GM19463 (cell line): ENCODE measurements around the gene KSR1.
"Not testable (repeated sequence)": the region's sequence is repeated elsewhere in the genome, so short reads cannot be mapped to it uniquely, and the experiment has no call there.

ENCODE experiments used
- ATAC-seq: cut with Tn5 transposase; IDR thresholded peaks from one replicate; pipeline ENCODE4 v1.9.1; 2021; ENCODE audit warnings: mild to moderate bottlenecking, moderate library complexity; ENCODE audit not compliant: unreplicated experiment

The KSR1 gene

DNA sequence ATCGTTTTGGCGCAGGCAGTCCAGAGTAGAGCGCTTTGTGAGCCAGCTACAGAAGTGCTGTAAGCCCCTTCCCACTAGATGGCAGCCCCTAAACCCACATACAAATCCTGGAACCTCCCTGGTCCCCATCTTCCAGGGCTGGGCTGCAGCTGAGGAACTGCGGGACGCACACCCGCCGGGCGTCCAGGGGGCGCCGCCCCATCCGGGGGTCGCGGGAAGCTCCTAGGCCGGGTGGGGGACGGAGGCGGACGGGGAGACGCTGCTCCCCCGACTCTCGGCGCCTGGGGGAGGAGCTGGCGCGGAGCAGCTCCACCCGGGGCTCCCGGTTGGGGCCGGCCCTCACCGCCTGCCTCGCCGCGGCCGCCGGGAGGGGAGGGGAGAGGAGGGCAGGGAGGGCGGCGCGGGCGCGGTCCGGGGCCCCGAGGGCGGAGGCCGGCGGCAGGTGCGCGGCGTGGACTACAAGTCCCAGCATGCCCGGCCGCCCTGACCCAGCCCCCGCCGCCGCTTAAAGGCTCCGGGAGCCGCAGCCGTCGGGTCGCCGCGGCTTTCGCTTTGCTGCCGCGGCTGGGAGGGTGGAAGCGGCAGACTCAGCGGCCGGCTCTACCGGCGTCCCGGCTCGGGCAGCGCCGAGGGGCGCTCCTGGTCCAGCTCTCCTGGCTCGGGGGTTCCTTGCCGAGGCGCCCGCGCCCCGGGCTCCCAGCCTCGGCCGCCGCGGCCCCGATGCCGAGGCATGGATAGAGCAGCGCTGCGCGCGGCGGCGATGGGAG is at the start of gene KSR1:
TSS of gene KSR1 (plus strand) at position 535 of the 767 bp plus-strand sequence. CDS start at position 731, 196 bp downstream.
- ATAC-seq, result peak; percentile 89

DNA sequence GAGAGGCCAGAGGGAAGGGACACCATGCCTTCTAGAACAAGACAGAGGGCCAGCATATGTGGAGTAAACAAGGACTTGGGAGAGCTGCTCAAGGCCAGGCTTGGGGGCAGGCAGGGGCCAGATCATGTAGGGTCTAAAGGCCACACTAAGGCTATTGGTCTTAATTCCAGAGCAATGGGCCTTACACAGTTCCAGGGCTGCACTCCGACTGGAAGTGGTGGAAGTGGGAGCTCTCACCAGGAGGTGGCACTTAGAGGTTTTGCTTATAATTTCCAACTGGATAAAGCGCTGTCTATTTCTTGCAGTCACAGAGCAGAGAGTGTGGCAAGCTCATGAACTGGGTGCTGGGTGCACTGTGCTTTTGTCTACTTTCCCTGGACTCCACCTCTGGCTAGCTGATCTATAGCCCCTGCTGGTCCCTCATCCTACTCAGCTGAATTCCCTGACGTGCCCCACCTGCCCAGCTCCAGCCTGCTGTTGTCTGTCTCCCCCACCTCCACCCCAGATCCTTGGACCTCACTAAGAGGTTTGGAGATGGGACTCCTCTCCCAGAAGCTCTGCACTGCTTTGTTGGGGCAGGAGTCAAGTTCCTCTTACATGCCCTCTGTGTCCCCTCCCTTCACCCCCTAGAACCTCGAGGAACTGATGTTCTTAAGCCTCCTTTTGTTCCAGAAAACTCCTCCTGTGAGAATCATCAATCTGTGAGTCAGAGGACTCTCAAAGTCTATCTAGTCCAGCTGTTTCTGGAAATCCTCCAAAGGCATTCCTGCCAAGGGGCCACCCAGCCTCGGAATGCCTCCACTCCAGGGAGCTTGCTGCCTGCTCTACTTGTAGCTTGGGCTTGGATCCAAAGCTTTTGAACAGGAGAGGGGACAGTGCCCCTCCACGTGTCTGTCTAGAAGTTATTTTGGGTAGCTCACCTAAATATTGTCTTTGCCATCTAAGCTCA is 48.1 kb upstream of the KSR1 start:
- no peak for ATAC-seq

DNA sequence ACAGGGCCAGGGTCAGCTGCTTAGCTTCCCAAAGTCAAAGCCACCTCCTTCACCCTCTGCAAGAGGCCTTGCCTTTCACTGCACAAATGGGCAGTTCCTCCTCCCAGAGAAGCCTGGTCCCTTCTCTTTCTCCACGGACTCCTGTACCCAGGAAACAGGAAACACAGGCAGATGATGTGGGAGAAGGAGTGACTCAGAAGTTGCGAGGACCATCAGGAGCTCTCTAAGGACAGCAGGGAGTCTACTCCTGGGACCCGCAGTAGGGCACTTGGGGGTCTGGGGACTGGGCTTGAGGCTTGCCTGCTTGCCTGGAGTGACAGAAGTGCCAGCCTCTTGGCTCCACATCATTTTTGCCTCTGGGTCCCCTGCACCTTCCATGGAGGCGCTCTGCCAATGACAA is 47.4 kb upstream of the KSR1 start:
- ATAC-seq, result no peak

DNA sequence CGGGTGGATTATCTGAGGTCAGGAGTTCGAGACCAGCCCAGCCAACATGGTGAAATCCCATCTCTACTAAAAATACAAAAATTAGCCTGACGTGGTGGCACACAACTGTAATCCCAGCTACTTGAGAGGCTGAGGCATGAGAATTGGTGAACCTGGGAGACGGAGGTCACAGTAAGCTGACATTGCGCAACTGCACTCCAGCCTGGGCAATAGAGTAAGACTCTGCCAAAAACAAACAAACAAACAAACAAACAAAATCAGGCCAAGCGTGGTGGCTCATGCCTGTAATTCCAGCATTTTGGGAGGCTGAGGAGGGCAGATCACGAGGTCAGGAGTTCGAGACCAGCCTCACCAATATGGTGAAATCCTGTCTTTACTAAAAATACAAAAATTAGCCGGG is 44.1 kb upstream of the KSR1 start:
- not testable (repeated sequence) for ATAC-seq

DNA sequence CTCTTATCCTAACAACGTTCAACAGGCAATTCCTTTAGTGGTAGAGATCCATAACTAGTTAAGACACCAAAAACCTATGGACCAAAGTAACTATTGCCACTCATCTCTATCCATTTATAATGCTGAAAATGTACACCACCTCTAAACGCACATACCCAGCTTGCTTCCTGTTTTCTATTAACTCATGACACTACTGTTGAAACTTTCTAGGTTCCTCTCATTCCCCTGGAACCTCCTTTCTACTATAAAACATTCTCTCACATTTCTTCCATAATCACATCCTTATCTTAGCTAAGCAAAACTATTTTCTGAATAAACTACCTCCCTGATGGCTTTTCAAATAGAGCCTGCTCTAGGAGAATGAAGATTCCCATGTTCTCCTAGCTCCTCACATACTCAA is 42.9 kb upstream of the KSR1 start:
- ATAC-seq, result no peak

DNA sequence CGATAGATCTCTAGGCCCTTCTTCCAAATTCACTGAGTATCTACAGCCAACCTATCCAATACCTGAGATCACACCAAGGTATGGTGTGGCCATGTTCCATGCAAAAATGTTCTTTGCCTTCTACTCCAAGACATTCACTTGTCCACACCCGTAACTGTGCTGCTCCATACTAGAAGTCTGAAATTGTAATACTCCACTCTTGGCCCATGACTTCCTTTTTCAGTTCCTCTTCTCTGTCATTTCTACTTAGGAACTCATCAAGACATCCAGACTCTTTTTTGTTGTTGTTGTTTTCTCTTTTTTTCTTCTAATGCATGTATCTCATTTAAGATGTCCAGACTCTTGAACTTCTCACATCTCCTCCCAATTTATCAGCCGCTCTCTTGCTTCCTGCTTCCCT is 42.5 kb upstream of the KSR1 start:
- ATAC-seq, result no peak

DNA sequence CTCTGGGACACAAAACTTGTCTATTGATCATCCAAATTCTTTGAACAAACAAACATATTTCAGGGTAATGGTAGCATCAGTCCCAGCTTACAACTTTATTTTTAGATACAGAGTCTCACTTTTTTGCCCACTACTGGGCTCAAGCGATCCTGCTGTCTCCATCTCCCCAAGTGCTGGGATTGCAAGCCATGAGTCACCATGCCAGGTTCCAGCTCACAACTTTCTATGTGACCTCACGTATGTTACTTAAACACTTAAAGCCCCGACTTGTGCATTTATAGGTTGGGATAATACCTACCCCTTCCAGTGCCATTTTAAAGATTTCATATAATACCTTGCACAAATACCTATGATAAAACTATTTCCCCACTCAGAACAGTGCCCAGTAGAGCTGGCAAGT is 42.0 kb upstream of the KSR1 start:
- no peak for ATAC-seq

DNA sequence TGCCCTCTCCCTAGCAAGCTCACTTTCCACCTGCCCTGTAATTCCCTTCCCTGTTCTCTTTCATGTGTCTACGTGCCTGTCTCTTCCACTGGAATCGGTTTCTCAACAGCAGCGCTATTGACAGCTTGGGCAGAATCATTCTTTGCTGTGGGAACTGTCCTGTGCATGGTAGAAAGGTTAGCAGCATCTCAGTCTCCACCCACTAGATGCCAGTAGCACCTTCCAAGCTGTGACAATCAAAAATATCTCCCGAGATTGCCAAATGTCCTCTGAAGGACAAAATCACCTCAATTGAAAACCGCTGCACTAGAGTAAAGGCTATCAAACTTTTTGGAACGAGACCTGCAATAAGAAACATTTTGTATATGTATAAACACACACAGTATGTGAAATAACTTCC is 41.6 kb upstream of the KSR1 start:
- no peak for ATAC-seq

DNA sequence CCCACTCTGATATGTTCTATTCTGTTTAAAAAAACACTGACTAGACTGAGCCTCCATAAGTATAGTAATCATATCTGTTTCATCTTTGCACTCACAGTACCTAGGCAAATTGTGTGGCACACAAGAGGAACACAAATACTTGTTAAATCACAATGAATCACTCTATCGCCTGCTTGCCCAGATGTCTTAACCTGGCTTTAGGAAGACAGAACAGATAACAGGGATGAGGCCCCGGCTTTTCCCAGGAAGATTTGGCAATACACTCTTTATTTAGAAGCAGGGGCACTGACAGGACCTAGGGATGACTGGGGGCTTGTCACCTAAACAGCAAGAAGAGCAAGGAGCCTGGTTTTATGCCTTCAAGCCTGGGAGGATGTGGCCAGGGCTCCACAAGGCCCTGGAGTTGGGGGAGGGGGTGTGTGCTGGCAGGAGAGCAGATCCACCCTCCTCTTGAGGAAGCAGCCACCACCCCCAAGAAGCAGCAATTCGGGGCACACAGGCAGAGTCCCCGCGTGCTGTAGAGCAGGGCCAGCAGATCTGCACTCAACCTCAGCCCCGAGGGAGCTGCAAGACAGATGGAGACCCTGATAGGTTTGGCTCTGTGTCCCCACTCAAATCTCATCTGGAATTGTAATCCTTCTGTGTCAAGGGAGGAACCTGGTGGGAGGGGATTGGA is 41.0 kb upstream of the KSR1 start:
- ATAC-seq, result no peak

DNA sequence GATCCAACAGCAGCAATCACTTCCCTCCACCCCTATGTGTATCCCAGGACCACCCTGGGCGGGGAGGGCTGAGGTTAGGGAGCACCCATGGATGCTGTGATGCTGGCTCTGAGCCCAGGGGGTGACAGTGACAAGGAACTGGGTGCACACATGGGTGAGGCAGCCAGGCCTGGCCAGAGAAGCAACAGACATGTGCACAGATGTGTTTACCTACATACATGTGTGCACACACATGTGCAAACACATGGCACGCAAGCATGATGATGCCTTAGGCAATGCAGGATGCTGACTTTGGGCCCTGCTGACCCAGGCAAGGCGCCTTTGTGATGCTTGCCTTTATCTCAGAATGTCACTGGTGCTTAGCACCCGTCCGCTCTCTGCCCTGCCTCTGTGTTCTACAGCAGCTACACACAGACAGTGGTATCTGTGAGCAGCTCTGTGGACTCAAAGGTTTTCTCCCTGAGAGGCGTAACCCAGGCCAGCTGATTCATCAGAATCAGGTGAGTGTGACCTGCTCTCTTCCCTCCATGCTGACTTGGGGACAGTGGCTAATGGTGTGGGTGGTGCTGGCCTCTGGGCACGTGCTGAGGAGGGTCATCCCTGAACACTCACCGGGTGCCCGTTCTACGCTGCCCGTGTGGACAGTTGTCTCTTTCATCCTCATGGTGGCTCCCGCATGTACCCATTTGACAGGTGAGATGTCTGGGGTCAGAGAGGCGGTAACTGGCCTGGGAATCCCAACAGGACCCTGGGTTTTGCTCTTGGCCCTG is 38.5 kb upstream of the KSR1 start:
- no peak for ATAC-seq

DNA sequence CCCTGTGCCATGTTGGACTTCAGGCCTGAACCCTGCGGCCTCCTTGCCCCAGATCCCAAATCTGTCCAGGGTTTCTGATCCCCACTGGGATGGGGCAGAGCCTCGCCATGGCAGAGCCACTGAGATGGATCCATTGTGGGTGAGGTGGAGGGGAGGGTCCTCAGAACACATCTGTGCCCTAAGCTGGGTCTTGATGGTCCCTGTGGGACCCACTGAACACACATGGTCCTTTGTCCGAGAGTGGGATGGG is 38.0 kb upstream of the KSR1 start:
- ATAC-seq, result no peak

DNA sequence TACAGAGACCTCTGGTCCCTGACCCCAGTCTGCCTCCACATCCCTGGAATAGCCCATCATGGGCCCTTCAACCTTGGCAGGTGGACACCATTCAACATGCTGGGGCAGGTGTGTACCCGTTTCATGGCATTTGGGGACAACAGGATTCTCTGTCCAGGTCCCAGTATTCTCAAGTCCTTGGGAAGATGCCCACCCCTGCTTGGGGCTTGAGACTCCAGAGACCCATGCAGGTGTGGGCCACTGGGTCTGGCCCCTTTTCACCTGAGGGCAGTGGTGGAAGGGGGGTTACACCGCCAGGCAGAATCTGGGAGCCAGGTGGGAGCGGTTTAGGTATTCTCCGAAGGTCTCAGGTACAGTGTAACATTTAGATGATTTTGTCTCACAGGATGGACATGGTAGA is 37.1 kb upstream of the KSR1 start:
- ATAC-seq, result no peak

DNA sequence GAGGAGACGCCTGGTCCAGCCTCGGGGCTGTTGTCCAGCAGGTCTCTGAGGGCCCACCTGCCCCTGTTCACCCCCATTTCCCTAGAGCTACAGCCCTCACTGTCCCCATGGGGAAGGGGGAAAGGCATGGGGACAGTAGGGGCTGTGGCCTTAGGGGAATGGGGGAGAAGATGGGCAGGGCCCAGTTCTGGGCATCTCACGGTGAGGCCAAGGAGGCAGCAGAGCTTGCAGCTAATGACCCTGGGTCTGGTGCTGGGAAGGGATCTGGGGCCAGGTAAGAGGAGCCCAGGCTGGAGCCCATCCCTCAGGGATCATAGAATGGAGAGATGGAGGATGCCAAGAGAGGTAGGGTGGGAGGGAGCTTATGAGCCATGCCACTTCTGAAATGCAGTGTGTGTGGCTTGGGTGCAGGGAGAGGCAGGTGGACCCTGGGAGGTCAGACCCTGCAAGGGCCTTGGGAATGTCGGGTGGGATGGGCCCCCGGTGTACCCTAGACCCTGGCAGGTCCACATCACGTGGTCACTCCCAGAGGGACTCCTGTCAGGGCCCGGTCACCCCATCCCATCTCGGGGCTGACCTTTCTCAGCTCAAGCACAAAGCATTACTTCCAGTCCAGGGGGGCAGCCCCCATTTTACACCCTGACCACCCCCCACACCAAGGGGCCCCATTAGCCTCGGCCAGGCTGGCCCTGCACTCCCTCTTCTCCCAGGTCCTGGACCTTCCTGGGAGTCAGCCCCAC is 35.9 kb upstream of the KSR1 start:
- no peak for ATAC-seq

DNA sequence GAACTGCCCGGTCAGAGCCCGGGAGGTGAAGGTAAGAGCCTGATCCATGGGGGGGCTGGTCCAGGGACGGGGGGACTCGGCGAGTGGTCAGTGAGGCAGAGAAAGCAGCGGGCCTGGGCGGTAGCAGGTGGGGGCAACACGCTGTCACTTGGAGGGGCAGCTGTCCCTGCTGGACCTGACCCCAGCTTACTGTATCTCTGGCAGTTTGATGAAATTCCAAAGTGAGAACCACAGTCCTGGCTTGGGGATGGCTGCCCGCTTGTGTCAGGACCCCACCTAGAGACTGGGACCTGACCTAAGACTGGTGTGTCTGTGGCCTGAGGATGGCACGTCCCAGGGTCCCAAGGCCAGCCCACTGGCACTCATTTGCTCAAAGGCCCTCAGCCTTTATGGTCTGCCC is 35.1 kb upstream of the KSR1 start:
- ATAC-seq, result no peak

DNA sequence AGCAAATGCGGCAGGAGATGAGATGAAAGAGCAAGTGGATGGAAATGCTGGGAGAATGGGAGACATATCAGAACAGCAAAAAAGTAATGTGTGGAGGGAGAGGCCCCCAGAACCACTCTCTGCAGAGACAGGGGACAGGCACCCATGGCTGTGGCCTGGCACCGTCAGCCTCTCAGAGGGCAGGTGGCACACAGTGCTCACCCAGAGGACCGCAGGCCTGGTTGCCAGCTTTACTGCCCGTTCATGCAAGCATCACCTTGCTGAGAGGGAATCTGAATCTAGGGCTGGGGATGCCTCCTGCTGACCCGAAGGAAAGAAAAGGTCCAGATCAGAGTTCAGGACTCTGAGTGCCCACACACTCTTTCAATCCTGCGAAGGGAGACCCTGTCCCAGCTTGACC is 34.6 kb upstream of the KSR1 start:
- not testable (repeated sequence) for ATAC-seq

DNA sequence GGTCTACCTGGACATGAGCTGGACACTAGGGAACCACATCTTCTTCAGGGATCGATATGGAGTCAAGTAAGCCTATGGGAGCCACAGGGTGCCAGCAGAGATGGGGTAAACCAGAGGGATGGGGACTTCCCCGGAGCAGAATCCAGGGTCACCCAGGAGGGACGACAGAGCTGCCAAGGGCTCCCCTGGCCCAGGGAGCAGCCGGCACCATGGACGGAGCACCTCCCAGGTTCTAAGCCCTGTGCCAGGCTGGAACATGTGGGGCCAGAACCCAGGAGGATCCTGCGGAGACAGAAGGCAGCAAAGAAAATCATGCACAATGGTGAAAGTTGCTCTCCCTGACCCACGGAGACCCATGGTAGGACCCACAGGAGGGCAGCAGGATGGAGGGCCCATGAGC is 33.6 kb upstream of the KSR1 start:
- ATAC-seq, result no peak

DNA sequence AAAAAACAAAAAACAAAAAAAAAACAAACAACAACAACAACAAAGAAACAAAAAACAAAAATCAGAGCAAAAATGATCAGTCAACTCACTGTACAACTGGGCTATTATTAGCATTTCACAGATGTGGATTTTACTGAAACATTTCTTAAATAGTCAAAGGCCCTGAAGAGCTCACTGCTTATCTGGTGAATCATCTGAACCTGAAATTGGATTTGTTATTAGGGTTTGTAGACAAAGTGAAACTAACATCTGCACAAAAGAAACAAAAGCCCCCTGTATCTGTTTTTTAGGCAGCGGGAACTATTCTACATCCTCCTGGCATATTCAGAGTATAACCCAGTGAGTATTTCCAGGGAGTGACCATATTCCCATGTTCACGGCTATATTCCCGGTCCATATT is 32.6 kb upstream of the KSR1 start:
- ATAC-seq, result no peak

DNA sequence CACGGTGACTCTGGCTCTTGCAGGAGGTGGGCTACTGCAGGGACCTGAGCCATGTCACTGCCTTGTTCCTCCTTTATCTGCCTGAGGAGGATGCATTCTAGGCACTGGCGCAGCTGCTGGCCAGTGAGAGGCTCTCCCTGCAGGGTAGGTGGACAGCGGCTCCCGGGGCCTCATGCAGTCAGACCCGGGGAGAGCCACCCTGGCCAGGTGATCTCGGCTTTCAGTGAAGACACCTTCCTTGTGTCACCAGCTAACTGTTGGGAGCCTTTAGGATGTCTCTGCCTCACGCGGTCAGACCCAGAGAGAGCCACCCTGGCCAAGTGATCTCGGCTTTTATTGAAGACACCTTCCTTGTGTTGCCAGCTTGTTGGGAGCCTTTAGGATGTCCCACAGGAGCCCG is 31.7 kb upstream of the KSR1 start:
- ATAC-seq, result no peak

DNA sequence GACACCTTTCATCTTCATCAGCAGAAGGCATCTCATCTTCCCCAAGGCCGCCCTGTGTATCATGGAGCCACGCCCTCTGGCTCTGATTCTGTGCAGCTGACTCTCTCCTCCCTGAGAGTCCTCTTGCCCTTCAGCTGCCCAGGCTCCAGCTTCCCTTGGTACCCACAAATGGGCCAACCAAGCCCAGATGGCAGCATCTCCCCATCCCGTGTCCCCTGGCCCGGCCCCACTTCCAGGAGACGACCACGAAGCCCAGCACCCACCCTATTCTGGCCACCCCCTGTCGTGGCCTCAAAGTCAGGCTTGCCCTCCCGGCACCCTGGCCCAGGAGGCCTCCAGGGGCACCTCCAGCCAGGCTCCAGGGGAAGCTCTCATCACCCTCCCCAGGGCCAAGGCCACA is 31.3 kb upstream of the KSR1 start:
- no peak for ATAC-seq

DNA sequence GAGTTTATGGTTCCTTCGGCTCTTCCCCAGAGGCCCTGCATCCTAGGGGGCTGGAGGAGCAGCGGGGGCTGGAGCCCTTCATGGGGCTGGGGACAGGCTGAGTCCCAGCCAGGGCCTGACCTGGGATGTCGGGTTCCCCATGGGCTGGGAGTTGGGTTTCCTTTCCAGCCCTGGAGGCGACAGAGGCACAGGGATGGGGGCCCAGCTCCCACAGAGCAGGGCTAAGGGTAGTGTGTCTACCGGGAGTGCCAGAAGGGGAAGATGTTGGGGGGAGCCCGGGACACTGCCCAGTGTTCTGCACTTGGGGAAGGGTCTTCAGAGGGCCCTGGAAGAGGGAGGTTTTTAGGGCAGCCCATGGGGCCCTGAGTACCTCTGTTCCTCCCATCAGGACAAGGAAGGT is 30.7 kb upstream of the KSR1 start:
- ATAC-seq, result not testable (repeated sequence)
